CD4-positive, alpha-beta T cell treated with Interleukin-1 beta for 1 hour (primary cell): Measurements from ENCODE around the gene TRIM63.

ENCODE experiments used
- DNase-seq, 2 donors: peaks; one replicate each; pipeline ENCODE4 v3.0.0-alpha.2; 2020 to 2022

The TRIM63 gene

DNA sequence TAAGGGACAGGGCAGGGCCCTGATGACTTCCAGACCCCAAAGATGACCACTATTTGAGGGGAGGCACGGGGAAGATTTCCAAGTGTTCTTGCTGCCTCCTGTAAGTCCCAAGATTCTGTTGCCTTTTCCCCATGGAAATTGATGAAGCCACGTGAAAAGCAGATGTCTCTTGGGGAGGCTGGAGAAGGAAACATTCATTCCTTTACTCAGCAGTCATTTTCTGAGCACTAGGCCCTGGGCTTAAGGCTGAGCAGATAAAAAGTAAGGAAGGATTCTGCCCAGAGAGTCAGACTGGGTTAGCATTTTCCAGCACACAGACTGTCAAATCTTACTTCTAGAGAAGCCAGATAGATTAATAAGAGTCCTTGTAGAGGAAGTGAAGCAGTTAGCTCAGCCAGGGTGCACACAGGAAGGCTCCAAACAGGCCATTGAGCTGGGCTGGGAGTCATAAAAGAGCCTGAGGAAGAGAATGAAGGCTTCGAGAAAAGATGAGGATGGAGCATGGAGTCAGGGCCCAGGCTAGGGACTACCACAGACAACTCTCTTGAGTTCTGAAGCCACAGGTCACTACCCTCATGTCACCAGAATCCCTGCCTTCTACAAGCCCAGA, 35.7 kb downstream of the TRIM63 start:
- no peak for DNase-seq

DNA sequence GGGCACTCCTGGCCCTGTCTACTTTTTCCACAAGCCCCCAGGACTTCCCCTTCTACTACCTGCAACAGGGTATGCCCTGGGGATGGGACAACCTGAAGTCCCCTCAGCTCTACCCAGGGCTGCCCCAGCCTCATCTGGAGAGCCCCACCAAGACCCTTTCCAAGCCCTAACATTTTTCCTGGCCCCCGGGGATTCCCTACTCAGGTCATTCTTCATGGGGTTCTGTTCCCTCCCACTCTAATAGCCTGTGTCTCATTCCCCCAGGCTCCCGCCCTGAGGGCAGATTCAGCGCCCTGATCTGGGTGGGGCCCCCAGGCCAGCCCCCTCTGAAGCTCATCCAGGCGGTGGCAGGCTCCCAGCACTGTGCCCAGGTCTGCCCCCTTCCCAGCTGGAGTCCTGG, 36.2 kb downstream of the TRIM63 start:
- no peak for DNase-seq

DNA sequence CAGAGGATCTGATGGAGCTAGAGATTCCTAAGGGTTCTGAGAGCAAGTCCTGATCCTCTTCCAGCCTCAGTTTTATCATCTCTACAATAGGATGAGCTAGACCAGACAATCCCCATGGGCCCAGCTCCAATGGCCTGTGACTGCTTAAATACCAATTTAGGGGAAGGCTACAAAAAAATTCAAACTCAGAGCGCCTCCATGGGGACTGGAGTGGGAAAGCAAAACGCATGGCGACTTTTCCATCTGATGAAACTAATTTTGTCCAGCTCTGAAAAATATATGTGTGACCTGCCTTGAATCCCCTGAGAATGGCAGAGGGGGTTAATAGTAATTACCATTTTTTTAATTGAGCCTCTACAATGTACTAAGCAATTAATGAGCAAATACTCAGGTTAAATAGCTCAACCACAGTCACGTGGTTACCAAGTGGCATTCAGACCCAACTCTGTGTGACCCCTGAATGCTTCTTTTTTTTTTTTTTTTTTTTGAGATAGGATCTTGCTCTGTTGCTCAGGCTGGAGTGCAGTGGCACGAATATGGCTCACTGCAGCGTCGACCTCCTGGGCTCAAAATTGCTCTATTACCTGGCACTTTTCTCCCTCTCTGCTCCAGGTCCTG, 37.5 kb downstream of the TRIM63 start:
- DNase-seq: no peak

DNA sequence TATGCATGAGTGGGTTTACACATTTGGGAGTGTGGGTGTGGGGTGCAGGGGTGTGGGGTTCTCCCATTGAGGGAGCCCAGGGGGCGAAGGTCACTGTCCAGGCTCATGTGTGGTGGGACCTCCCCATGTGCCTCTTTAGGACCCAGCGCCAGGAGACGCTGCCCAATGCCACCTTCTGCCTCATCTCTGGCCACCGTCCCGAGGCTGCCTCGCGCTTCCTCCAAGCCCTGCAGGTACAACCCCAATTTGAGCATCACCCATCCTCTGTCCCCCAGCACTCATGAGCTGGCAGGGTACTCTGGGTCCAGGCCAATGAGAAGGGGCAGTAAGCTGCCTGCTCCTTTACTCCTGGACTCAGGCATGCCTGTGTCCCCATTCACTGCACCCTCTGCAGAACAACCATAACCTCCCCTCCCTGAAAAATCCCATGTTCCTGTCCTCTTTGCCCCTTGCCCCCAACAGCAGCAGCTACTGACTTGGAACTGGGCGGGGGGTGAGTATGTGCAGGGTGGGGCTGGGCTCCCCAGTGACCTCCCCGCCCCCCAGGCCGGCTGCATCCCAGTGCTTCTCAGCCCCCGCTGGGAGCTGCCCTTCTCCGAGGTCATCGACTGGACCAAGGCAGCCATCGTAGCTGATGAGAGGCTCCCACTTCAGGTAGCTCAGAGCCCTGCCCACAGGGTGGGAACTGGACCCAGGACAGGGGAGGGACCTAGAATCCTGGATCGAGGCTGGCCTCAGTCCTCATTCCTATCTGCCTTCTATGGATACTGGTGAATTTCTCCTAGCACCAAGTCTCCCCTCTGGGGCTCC, 38.2 kb downstream of the TRIM63 start:
- DNase-seq: no peak

DNA sequence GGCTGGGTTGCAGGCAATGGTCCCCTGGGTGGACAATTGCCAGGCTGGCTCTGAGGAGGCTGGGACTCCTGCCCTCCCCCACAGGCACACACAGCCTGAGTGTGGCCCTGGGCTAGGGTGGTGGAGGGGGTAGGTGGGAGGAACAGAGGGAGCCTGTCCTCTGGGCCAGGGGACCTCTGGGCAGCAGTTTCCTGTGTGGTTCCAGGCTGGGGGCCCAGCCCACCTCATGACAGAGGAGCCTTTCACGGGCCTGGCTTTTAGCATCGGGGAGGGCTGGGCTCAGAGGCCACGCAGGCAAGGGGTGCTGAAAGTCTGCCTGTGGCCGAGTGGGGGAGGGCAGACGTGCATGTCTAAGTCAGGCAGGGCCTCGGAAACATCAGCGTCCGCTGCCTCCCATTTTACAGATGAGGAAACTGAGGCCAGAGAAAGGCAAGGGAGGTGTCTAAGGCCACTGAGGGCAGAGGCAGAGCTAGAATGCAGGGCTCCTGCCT, 38.9 kb downstream of the TRIM63 start:
- no peak for DNase-seq

DNA sequence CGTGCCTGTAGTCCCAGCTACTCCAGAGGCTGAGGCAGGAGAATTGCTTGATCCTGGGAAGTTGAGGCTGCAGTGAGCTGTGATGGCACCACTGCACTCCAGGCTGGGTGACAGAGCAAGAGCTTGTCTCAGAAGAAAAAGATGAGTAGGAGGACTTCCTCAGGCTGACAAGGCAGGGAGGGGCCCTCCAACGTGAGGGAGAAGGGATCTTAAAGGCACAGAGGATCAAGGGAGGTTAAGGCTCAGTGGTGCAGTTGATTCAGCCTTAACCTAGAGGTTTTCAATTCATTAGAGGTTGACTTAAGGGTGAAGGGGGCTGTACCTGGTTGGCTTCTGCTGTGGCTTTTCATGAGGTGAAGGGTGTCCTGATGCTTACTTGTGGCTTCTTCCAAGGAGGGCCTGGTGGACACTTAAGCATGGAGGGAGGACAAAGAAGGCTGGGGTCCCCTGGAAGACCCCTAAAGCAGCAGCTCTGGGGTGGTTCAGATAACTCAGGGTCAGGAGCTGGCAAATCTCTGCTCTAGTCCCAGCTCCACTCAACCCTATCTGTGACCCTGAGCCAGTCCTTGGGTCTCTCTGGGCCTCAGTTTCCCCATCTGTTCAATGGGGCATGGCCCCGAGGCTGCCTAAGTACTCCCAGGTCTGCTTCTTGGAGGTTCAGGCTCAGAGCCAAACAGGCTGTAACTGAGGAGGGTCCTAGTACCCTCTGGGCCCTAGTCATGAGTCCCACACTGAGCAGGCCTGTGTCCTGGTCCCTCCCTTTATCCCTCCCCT, 39.5 kb downstream of the TRIM63 start:
- no peak for DNase-seq

DNA sequence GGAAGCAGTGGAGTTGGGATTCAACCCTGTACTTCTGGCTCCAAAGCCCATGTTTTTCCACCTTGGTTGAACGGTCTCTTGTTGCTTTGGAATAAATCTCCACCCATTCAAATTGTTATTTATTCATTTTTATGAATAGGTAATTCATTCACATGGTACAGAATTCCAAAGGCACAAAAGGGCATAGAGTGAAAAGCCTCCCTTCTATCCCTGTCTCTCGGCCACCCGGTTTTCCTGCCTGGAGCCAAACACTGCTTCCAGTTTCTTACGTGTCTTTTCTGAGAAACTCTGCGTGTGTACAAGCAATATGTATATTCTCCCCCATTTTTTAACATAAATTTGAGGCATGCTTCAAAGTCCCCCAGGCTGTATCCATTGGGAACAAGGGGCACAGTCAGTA, 41.9 kb downstream of the TRIM63 start:
- DNase-seq: no peak

DNA sequence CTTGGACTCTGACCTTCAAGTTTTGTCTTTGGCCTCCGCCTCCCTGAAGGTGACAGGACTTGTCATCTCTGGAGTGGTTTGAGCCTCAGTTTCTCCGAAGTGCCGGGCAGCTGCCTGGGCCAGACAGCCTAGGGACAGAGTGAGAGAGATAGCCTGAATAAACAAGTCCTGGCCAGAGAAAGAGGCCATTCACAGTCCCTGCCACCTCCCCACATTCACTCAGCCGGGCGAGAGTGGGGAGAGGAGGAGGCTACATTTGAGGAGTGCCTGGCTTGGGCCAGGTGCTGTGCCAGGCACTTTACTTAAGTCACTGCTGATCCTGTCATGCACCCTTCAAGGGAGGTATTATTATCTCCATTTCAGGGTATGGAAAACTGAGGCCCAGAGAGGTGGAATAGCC, 42.4 kb downstream of the TRIM63 start:
- DNase-seq: no peak

DNA sequence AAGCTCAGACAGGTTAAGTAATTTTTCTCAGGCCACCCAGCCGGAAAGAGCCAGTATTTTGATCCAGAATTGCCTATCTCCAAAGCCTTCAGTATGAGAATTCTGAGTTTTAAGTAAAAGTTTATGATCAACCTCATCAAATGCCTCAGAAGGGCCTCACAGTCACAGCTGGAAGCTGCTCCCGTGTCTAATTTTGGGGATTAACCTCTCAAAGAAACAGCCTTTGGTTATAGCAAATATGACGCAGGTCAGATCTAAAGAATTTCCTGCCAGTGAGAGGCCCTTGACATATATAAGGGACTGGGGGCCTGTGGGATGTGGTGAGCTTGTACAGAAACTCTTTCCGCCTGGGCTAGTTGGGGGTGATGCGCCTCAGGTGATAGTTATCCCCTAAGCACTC, 43.6 kb downstream of the TRIM63 start:
- no peak for DNase-seq

DNA sequence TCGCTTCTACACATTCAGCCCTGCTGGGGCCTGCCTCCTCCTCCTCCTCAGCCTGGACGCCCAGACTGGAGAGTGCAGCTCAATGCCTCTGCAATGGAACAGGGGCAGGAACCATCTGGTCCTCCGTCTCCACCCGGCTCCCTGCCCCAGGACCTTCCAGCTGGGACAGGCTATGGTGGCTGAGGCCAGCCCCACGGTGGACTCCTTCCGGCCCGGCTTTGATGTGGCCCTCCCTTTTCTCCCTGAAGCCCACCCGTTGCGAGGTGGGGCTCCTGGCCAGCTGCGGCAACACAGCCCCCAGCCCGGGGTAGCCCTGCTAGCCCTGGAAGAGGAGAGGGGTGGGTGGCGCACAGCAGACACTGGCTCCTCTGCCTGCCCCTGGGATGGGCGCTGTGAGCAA, 44.4 kb downstream of the TRIM63 start:
- DNase-seq: no peak

DNA sequence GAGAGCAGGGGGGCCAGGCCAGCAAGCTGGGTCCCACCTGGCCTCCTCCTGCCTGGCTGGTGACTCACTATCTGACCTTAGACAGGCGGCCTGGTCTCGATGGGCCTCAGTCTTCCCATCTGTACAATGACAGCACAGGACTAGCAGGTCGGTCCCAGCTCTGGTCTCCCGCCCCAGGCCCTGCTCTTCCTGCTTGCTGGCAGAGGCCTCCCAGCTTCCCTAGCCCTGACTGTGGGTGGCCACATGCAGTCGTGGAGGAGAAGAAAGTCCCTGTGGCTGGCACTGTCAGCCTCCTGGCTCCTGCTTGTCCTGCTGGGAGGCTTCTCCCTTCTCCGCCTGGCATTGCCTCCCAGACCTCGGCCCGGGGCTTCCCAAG, 45.0 kb downstream of the TRIM63 start:
- no peak for DNase-seq

DNA sequence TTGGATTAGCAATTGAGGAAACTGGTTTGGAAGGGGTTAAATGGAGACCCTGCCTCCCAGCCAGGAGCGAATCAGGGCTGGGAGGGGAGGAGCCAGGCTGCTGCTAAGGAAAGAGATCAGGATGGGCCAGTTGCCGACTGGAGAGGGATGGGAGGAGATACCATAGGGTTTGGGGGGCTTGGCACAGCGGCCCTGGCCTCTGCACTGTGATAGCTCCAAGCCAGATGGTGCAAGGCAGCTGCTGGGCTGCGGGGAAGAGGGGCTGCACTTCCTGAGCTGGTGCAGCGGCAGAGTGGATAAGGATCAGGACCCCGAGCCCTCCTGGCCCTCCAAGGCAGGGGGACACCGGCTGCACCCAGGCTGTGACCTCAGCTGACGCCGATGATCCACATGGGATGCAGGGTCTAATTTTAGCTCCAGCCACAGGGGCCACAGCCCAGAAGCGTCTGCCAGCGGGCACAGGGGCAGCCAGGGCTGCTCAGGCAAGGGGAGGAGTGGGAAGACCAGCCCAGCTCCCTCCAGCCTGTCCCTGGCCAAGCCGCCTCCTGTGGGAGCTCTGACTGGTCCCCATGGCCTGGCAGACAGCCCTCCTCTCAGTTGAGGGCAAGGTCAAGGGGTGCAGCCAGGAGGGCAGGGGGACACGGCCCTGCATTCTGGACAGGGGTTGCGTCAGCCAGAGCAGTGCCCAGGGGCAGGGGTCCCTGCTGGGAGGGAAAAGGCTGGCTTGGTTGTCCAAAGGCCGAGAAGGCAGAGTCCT, 45.6 kb downstream of the TRIM63 start, which contains the start of gene EXTL1:
Gene EXTL1, plus strand, starts transcription at position 129 of the 757 bp plus-strand sequence. CDS start 872 bp downstream, outside the sequence.
- DNase-seq: no peak

DNA sequence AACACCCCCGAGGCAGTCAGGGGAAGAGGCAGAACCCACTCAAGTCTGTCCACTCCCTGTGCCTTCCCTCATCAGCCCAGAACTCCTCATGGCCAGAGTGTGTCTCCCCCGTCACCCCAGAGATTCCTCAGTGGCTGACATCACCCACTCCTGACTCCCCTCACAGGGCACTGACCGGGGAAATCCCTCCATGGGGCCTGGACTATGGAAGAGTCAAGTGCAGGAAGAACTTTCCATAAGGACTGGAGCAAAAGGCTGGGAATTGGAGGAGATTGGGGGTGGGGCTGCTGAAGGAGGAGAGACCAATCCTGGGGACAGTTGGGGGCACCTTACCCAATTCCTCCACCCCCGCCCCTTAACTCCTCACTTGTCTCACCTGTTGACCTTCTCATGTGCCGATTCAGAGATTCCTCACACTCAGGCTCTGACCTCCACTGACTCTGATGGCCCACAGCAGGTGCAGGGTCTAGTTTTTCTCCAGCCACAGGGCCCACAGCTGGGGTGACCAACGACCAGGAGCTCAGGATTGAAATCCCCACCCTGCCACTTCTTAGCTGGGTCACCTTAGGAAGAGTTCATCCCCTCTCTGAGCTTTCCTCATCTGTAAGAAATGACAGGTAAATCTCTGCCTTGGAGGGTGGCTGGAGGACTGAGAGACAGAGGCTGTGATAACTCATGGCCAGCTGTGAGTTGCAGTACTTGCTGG, 46.3 kb downstream of the TRIM63 start:
- no peak for DNase-seq

DNA sequence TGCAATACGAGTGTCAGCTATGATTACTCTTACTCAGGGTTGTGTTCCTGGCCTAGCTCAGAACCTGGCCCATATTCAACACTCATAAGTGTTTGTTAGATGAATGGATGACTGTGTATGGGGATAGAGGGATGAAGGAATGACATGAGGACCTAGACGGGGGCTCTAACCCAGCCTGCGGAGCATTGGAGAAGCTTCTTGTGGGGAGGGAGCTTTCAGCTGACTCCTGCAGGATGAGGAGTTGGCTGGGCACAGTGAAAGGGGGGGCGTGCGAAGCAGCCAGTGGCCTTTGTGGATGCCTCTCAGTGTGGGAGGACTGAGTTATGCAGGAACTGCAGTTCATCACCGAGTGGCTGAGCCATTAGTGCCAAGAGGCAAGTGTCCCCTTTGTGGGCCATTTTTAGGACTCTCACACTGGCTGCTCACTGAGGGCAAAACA, 47.1 kb downstream of the TRIM63 start:
- DNase-seq: no peak

DNA sequence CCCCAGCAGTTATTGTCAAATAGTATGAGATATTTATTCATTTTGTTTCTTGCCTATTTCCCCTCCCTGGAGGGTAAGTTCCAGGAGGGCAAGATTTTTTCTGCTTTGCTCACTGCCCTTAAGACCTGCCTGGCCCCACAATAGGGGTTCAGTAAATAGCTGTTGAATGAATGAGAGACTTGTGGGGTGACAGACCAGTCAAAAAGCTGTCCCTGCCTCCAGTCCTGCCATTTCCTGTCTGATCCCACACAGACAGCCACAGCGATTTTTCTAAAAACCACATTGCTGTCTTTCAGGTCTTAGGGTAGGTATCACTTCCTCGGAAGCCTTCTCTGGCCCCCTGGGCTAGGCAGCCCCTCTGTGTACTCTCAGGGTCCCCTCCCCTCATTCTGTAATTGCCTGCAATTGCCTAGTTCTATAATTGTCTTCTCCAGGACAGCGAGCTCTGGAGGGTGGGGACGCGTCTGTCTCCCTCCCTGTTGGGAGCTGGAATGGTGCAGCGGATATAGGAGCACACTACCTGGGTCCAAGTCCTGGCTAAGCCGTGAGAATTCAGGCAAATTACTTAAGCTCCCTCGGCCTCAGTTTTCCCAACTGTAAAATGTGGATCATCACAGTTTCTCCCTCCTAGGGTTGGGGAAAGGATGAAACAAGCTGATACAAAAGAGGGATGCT, 47.7 kb downstream of the TRIM63 start:
- DNase-seq: no peak

DNA sequence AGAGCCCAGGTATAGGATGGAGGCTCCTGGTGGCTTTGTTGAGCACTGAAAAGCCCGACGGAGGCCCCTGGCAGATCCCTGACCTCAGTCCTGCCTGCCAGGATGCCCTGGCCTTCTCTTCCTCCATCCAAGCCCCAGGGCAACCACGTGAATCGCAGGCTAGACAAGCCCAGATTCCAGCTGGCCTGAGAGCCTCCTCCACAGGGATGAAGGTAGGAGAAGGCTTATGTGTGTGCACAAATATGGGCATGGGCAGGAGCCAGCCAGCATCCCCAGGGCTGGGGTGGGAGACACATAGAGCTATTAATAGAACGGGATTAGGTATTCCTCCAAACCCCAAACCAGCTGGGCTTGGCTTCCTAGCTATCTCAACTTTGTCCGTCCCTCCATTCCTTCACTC, 49.8 kb downstream of the TRIM63 start:
- no peak for DNase-seq

DNA sequence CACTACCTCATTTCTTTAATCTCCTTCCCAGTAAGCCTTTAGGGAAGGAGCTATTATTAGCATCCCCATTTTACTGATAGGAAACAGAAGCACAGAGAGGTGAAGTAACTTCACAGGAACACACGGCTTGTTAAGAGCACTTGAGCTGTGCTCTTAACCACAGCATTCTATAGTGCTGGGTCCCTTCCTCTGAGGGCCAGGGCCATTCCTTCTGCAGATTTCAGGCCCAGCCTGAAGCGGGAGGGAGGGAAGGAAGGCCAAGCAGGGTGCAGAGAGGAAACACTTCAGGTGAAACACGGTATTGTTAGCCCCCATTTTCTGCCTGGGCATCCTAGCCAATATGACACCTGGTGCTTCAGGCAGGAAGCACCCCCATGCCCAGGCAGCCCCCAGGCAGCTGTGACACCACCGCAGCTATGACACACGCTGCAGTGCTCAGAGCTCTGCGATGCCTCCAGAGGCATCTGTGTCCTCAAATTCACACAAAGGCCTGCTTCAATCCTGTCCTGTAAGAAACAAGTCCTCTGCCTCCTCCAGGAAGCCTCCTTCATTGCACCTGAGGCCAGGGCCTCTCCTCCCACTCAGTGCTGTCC, 50.4 kb downstream of the TRIM63 start:
- DNase-seq: no peak

DNA sequence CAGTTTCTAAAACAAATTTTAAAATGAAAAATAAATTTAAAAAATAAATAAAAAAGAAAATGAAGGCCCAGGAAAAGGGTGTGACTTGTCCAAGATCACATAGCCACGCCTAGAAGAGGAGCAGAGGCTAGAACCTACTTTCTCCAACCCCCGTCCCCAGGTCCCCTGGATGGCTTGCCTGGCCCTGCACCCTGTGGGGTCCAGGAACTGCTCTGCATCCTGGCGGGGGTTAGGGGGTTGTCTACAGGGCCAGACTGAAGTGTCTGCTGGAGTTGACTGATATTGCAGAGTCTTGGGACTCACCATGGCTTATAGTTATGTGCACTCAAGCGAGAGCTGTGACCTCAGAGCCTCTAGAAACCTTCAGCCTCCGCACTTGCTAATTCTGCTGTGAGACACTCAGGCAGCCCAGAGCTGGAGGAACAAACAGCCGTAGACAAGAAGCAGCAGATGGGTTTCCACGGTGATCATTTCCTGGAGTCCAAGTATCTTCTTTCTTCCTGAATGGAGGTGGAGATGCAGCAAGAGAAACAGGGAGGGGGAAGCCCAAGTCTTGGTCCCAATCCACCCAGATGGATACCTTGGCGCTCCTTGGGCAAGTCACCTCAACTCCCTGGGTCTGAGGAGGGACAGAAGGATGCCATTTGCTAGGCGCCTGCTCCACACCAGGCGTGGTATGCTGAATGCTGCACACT, 51.0 kb downstream of the TRIM63 start:
- no peak for DNase-seq

DNA sequence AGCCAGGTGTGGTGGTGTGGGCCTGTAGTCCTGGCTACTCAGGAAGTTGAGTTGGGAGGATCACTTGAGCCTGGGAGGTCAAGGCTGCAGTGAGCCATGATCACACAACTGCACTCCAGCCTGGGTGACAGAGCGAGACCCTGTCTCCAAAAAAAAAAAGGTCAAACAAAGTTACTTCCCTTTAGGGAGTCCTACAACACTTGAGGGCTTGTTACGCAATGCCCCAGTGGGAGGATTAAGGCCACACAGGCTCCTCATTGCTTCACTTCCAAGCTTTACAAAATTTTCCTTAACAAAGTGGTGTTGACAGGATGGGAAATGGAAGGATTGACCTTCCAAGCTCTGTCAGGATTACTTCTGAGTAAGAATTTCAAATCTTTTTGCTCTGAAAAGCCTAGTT, 52.1 kb downstream of the TRIM63 start:
- peak in 1 of 2 donors; percentile 32 for DNase-seq

DNA sequence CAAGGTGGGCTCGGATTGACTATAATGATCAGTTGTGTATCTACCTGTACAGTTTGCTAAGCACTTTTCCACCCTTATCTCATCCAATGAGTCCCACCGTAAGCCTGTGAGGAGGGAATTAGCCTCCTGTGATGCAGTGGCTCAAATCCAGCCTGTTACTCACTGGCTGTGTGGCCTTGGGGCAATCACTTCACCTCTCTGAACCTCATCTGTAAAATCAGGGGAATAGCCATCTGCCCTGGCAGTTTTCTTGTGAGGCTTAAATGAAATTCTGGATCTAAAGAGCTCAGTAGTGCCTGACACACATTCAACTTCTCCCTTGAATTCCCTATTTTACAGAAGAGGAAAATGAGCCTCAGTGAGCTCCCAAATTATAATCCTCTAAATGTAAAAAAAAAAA, 53.3 kb downstream of the TRIM63 start:
- DNase-seq: no peak
